B cell (primary cell): ENCODE measurements around the gene LRRC37A. TPM values are rescaled to one million over a fixed set of nuclear protein-coding genes. Genes with fewer than 3 reads are reported as not detected.
"Not testable (repeated sequence)": the region's sequence is repeated elsewhere in the genome, so short reads cannot be mapped to it uniquely, and the experiment has no call there.

Experiments used
- ATAC-seq: fragments of 200-7000 bp; cut with Tn5 transposase; one replicate; pipeline ENCODE4 v1.10.0; 2021; ENCODE audit warnings: low read depth, mild to moderate bottlenecking, moderate number of reproducible peaks, moderate library complexity
- CTCF ChIA-PET: fragments of 350-600 bp; sonication (Branson Sonifier 250); formaldehyde crosslinking; loops from one replicate; lab custom pipeline; 2021; ENCODE audit warnings: antibody characterized with exemption, inconsistent platforms; lab: Charles Lee
- POLR2A ChIA-PET: fragments of 350-600 bp; sonication (Branson Sonifier 250); formaldehyde crosslinking; loops from one replicate; lab custom pipeline; 2021; ENCODE audit warnings: antibody characterized with exemption; lab: Charles Lee
- DNase-seq: peaks from one replicate; pipeline ENCODE4 v3.0.0; 2013
- H2AFZ ChIP-seq: 2 replicates; pipeline ENCODE4 v1.6.1; 2012; ENCODE audit warnings: mild to moderate bottlenecking, low read depth, low read length; ENCODE audit not compliant: insufficient read depth, poor library complexity, severe bottlenecking
- H3K27ac ChIP-seq, 2 donors: 1 replicate in 1 of 2; 2 replicates in 1 of 2; pipeline ENCODE4 v1.5.1; 2012 to 2013; ENCODE audit warnings: low read length in 2 of 2, mild to moderate bottlenecking in 2 of 2, moderate library complexity in 1 of 2
- H3K27me3 ChIP-seq, 4 experiments: fragments of 200-600 bp in 1 of 4; sonication (generic) in 1 of 4; replicated peaks in 1 of 4; 1 replicate in 2 of 4; 2 replicates in 2 of 4; pipeline versions ENCODE4 v1.6.1 to v1.7.0; 2013 to 2016; ENCODE audit warnings: low read length in 3 of 4, mild to moderate bottlenecking in 2 of 4, mixed read lengths in 1 of 4, moderate library complexity in 1 of 4; ENCODE audit not compliant: insufficient read depth in 4 of 4, control insufficient read depth in 3 of 4; ENCODE audit errors: control extremely low read depth in 1 of 4
- H3K36me3 ChIP-seq, 2 experiments: replicated peaks in 1 of 2; 1 replicate in 1 of 2; 2 replicates in 1 of 2; pipeline versions ENCODE4 v1.6.1 to v1.7.1; 2013; ENCODE audit warnings: low read length in 1 of 2; ENCODE audit not compliant: insufficient read depth in 2 of 2, control insufficient read depth in 1 of 2; ENCODE audit errors: control extremely low read depth in 1 of 2, extremely low read depth in 1 of 2
- H3K4me1 ChIP-seq, 2 donors: fragments of 200-600 bp in 1 of 2; sonication (generic) in 1 of 2; 1 replicate in 1 of 2; 2 replicates in 1 of 2; pipeline versions ENCODE4 v1.5.1 to v1.6.1; 2013 to 2017; ENCODE audit warnings: low read length in 2 of 2; ENCODE audit not compliant: control insufficient read depth in 2 of 2, insufficient read depth in 2 of 2
- H3K4me2 ChIP-seq: replicated peaks from 2 replicates; pipeline ENCODE3; 2012; ENCODE audit warnings: mild to moderate bottlenecking, low read depth, low read length; ENCODE audit not compliant: poor library complexity, severe bottlenecking
- H3K4me3 ChIP-seq, 5 experiments: fragments of 200-600 bp in 1 of 5; sonication (generic) in 1 of 5; 1 replicate in 3 of 5; 2 replicates in 2 of 5; pipeline versions ENCODE4 v1.5.1 to v1.7.0; 2011 to 2016; ENCODE audit warnings: low read length in 4 of 5, mild to moderate bottlenecking in 4 of 5, low read depth in 2 of 5, control low read depth in 1 of 5, moderate library complexity in 1 of 5; ENCODE audit not compliant: insufficient read depth in 1 of 5; ENCODE audit errors: control extremely low read depth in 1 of 5, extremely low read depth in 1 of 5
- H3K79me2 ChIP-seq: fragments of 200-600 bp; sonication (generic); one replicate; pipeline ENCODE4 v1.6.0; 2016; ENCODE audit warnings: low read length; ENCODE audit not compliant: control insufficient read depth, insufficient read depth
- H3K9ac ChIP-seq: fragments of 200-600 bp; sonication (generic); 2 replicates; pipeline ENCODE4 v1.6.1; 2017; ENCODE audit warnings: mild to moderate bottlenecking, low read length, moderate library complexity
- H3K9me3 ChIP-seq, 3 donors: one replicate each; pipeline versions ENCODE4 v1.6.1 to v1.7.1; 2013; ENCODE audit warnings: low read length in 2 of 3; ENCODE audit not compliant: control insufficient read depth in 2 of 3, insufficient read depth in 1 of 3; ENCODE audit errors: control extremely low read depth in 1 of 3
- H4K20me1 ChIP-seq: 2 replicates; pipeline ENCODE4 v1.6.0; 2012; ENCODE audit warnings: mild to moderate bottlenecking, low read length; ENCODE audit not compliant: insufficient read depth, control insufficient read depth, poor library complexity, severe bottlenecking
- H3K27ac Mint-ChIP-seq: one replicate; pipeline ENCODE4 v1.8.0; 2021; ENCODE audit warnings: mixed read lengths
- H3K27me3 Mint-ChIP-seq: one replicate; pipeline ENCODE4 v1.8.0; 2021; ENCODE audit warnings: mixed read lengths
- H3K4me1 Mint-ChIP-seq: one replicate; pipeline ENCODE4 v1.8.0; 2021; ENCODE audit warnings: mixed read lengths
- H3K4me3 Mint-ChIP-seq: one replicate; pipeline ENCODE4 v1.8.0; 2021; ENCODE audit warnings: mixed read lengths
- H3K9me3 Mint-ChIP-seq: one replicate; pipeline ENCODE4 v1.8.0; 2022; ENCODE audit warnings: mixed read lengths; ENCODE audit not compliant: insufficient read depth
- WGBS: methylation state at CpG from one replicate; pipeline ENCODE4 v1.1.5; 2013; ENCODE audit warnings: missing lambda C conversion rate; ENCODE audit not compliant: insufficient coverage; 5-methylcytosine and 5-hydroxymethylcytosine counted together
- intact Hi-C: fragments of 100-400 bp; cut with micrococcal nuclease; formaldehyde crosslinking; loops from one replicate; pipeline ENCODE4 v1.10.0; 2022
- polyA minus RNA-seq: library from RNA; depleted of rRNA, polyadenylated mRNA; stranded (reverse); fragments of >200 nt; gene quantifications from 2 replicates; pipeline ENCODE4 v1.2.3, GENCODE V29; 2012
- polyA plus RNA-seq: library from polyadenylated mRNA; depleted of rRNA; stranded (reverse); fragments of >200 nt; gene quantifications from 2 replicates; pipeline ENCODE4 v1.2.3, GENCODE V29; 2012
- total RNA-seq, 2 donors: library from RNA; stranded (reverse); fragments of 120-200 nt in 1 of 2; gene quantifications; 1 replicate in 1 of 2; 2 replicates in 1 of 2; pipeline versions ENCODE4 v1.2.3 to v1.2.4, GENCODE V29; 2013 to 2022

LRRC37A gene
- total RNA-seq: 22.1 and 24.8 TPM in 2 replicates
- 5.1 TPM for total RNA-seq (2013)
- polyA plus RNA-seq: 1.1 and 2.7 TPM in 2 replicates
- polyA minus RNA-seq: 4.2 and 10.9 TPM in 2 replicates

GRCh38 chr17:46294831-46295230, at the start of gene LRRC37A:
Gene LRRC37A (plus strand): TSS chr17:46295131. CDS start chr17:46295134, 3 bp downstream.
- H3K79me2 ChIP-seq, H3K27me3 ChIP-seq, H3K9ac ChIP-seq, H3K4me3 Mint-ChIP-seq, H3K9me3 Mint-ChIP-seq, H3K27ac Mint-ChIP-seq, H3K4me2 ChIP-seq, POLR2A ChIA-PET, DNase-seq, H4K20me1 ChIP-seq, CTCF ChIA-PET, H3K4me3 ChIP-seq, H3K27me3 Mint-ChIP-seq, H2AFZ ChIP-seq, intact Hi-C loops, H3K27ac ChIP-seq, ATAC-seq, H3K36me3 ChIP-seq, H3K9me3 ChIP-seq: not testable (repeated sequence)
- WGBS: no CpG with 5 or more reads among the region's 16 CpGs
- peaks cover 14 to 16% of the 10 kb centered on the region in 2 donors for H3K4me1 ChIP-seq
- peaks cover 16% of the 10 kb centered on the region for H3K4me1 Mint-ChIP-seq

GRCh38 chr17:46249153-46249552, 45.8 kb upstream of the LRRC37A start:
- ATAC-seq, H3K4me1 Mint-ChIP-seq, H2AFZ ChIP-seq, H3K4me1 ChIP-seq, H3K27me3 ChIP-seq, H3K27ac Mint-ChIP-seq, CTCF ChIA-PET, intact Hi-C loops, H3K9me3 Mint-ChIP-seq, H3K27ac ChIP-seq, H3K27me3 Mint-ChIP-seq, POLR2A ChIA-PET, H3K9ac ChIP-seq, H3K4me3 Mint-ChIP-seq, H3K36me3 ChIP-seq, DNase-seq, H3K4me2 ChIP-seq, H4K20me1 ChIP-seq, H3K4me3 ChIP-seq, H3K9me3 ChIP-seq, H3K79me2 ChIP-seq: not testable (repeated sequence)
- WGBS: 80% methylated on average over 1 of the region's 3 CpGs

GRCh38 chr17:46252804-46253203, 42.1 kb upstream of the LRRC37A start:
- H3K27me3 Mint-ChIP-seq, intact Hi-C loops, ATAC-seq, H3K4me3 ChIP-seq, DNase-seq, H3K79me2 ChIP-seq, H3K4me1 ChIP-seq, H3K9me3 ChIP-seq, H3K4me1 Mint-ChIP-seq, H3K4me2 ChIP-seq, H4K20me1 ChIP-seq, H3K36me3 ChIP-seq, H3K27ac ChIP-seq, H2AFZ ChIP-seq, H3K27ac Mint-ChIP-seq, H3K9me3 Mint-ChIP-seq, POLR2A ChIA-PET, H3K4me3 Mint-ChIP-seq, H3K9ac ChIP-seq, H3K27me3 ChIP-seq: not testable (repeated sequence)
- CTCF ChIA-PET: interaction anchor here (0.7 kb wide), 1 partner anchor 161 kb away, joined by 3 read pairs; no protein-coding TSS in a partner anchor
- WGBS: 95% methylated on average over 4 of the region's 31 CpGs
